Mesothelial cell of epicardium (in vitro differentiated cells): ENCODE measurements around the gene FAM72B. TPM values are rescaled to one million over a fixed set of nuclear protein-coding genes. Genes with fewer than 3 reads are reported as not detected.
"Not testable (repeated sequence)": the region's sequence is repeated elsewhere in the genome, so short reads cannot be mapped to it uniquely, and the experiment has no call there.

ENCODE experiments used
- DNase-seq, 2 experiments: peaks; one replicate each; pipeline ENCODE4 v3.0.0; 2021; ENCODE audit warnings: low spot score in 2 of 2; ENCODE audit not compliant: unreplicated experiment in 2 of 2
- H3K27ac Mint-ChIP-seq: 2 replicates; pipeline ENCODE4 v1.8.0; 2021; ENCODE audit warnings: mixed read lengths
- H3K27me3 Mint-ChIP-seq: 2 replicates; pipeline ENCODE4 v1.8.0; 2021; ENCODE audit warnings: low read depth, mixed read lengths
- H3K36me3 Mint-ChIP-seq: 2 replicates; pipeline ENCODE4 v1.8.0; 2021; ENCODE audit warnings: mixed read lengths
- H3K4me1 Mint-ChIP-seq: 2 replicates; pipeline ENCODE4 v1.8.0; 2021; ENCODE audit warnings: mixed read lengths
- H3K4me3 Mint-ChIP-seq: 2 replicates; pipeline ENCODE4 v1.8.0; 2021; ENCODE audit warnings: mild to moderate bottlenecking, moderate library complexity, mixed read lengths
- H3K9me3 Mint-ChIP-seq: 2 replicates; pipeline ENCODE4 v1.8.0; 2021; ENCODE audit warnings: mixed read lengths
- total RNA-seq: library from RNA; stranded (reverse); gene quantifications from 3 replicates; pipeline ENCODE4 v1.2.1, GENCODE V29; 2021

FAM72B gene
- total RNA-seq, result 2.2 to 4.1 TPM (median 2.4 TPM) in 3 replicates

DNA sequence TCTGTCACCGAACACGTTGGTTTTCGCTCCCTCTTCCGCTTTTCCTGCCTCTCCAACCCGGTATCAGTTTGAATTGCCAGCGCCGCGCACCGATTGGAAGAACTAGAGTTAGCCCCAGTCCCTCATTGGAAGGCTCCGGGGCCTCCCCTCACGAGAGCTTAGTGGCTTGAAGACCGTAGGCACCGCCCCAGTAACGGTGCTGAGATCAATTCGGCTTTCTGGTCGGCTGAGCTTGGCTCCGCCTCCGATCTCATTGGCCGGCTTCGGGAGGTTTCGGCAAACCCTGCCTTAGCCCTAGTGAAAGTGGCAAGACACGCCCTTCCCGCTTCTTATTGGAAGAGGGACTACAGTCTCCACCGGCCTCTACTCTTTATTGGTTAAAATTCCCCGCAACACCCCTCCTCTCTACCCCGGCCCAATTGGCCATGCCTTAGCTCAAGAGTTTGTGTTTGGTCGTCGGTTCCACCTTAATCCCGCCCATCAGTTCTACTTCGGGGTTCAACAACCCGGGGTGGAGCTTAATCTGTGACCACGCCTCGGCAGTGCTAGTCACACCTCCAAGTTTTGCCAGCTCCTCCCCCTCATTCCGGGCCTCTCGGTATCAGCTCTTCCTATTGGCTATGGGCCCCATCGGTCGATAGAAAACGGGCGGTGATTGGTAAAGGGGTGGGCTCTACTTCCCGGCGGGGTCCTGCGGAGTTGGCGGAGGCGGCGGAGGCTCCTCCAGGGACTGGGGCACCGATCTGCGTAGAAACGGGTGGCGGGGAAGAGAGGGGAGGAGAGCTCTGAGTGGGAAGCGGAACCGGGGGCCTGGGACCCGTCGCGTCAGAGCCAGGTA lies at the start of gene FAM72B, which contains the start of gene SRGAP2C:
Gene FAM72B (minus strand): TSS at position 51 of the 838 bp plus-strand sequence. CDS start 851 bp downstream, outside the sequence.
Gene SRGAP2C (plus strand): TSS at position 686 of the 838 bp plus-strand sequence. CDS start 2,472 bp downstream, outside the sequence.
- H3K27me3 Mint-ChIP-seq, H3K36me3 Mint-ChIP-seq, H3K4me1 Mint-ChIP-seq, H3K9me3 Mint-ChIP-seq: not testable (repeated sequence)
- peak; percentile 75 to 89 for DNase-seq
- H3K4me3 Mint-ChIP-seq, result peak within 1 kb of the TSS; percentile 83
- peak within 1 kb of the TSS; percentile 97 for H3K27ac Mint-ChIP-seq

DNA sequence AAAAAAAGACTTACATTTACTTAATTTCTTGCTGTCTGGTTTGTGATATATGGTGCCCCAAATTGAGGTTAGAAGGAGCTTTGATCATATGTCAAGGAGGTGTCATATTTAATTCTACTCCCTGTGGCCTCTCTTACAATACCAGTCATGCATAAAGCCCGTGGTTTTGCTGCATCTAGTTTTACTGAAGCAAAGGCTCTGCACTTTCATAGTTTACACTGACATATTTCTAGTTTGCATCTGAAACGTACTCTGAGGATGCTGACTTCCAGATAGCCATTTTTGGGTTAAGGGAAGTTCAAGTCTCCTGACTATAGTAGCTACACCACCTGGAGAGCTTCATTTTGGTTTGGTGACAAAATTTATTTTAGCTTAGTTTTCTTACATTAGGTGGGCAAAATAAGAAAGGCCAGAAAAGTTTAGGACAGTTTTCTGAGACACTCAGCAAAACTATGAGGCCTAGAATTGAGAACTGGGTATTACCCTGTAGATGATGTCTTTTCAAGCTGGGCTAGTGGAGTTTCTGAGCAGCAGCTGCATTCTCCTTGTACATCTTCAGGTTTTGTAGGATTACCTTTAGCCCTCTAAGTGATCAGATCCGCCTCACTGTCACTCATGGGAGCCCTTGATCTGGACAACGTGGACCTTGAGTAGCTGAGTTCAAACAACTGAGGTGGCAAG lies 48.4 kb upstream of the FAM72B start:
- DNase-seq, H3K36me3 Mint-ChIP-seq, H3K27me3 Mint-ChIP-seq, H3K27ac Mint-ChIP-seq, H3K4me1 Mint-ChIP-seq, H3K9me3 Mint-ChIP-seq, H3K4me3 Mint-ChIP-seq: not testable (repeated sequence)

DNA sequence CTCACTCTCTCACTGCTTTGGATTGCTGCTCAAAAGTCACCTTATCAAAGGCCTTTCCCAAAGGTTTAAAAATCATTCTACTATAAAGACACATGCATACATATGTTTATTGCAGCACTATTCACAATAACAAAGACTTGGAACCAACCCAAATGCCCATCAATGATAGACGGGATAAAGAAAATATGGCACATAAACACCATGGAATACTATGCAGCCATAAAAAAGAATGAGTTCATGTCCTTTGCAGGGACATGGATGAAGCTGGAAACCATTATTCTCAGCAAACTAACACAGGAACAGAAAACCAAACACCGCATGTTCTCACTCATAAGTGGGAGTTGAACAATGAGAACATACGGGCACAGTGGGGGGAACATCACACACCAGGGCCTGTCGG lies 46.5 kb upstream of the FAM72B start:
- H3K36me3 Mint-ChIP-seq, result not testable (repeated sequence)

DNA sequence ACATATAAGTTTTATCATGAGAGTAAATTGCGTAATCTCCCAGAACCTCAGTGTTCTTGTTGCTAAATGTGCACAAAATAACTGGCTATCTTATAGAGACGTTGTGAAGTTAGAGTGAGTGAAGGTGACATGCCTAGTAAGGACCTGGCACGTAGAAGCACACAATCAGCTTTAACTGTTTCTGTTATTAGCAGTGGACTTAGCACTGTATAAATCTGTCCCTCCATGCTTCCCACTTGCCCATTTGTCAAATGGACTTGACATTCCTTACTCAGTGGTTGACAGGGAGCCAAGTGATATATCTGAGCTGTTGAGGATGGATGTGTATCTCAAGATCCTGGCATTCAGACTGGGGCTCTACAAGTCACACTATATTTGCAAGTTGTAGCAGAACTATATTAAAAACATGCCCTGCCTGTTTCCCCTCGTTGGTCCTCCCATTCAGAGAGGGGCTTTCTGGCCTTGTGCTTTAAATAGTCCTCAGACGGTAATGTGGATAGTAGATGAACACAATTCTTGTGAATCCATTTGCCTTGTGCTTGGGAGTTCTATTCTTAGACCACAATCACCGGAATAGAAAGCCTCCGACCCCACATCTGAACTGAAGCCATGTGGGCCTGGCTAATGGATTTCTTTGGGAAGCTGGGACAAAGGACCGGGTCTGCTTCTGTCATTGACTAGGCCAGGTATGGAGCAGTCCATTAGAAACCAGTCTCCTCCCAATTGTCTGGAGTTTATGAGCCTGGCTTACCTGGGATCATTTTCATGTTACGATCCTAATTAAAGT lies 43.6 kb upstream of the FAM72B start:
- not testable (repeated sequence) for H3K4me3 Mint-ChIP-seq, DNase-seq, H3K4me1 Mint-ChIP-seq, H3K36me3 Mint-ChIP-seq, H3K9me3 Mint-ChIP-seq, H3K27ac Mint-ChIP-seq, H3K27me3 Mint-ChIP-seq

More for the DNA sequence above, 46.5 kb upstream of the FAM72B start:
- not testable (repeated sequence) for H3K4me1 Mint-ChIP-seq, H3K27me3 Mint-ChIP-seq, DNase-seq, H3K27ac Mint-ChIP-seq, H3K9me3 Mint-ChIP-seq, H3K4me3 Mint-ChIP-seq

DNA sequence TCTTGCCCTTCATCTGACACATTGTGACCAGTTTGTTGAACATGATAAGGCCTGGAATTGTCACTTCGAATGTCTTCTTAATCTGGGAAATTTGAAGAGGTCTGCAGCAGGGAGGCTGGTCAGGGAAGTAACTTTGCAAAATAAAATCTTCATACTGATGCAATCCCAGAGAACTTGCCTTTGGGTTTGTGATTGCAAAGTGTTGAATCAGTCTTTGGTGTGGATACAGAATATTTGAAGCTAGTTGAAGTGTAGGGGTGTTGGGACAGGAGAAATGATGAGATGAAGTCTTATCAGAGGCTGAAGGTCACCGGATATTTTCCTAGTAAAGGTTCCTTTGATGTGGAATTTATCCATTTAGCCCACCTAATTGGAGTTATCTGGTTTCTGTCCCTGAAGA lies 42.8 kb upstream of the FAM72B start:
- H3K4me3 Mint-ChIP-seq, H3K27me3 Mint-ChIP-seq, DNase-seq, H3K9me3 Mint-ChIP-seq, H3K27ac Mint-ChIP-seq, H3K4me1 Mint-ChIP-seq, H3K36me3 Mint-ChIP-seq: not testable (repeated sequence)

DNA sequence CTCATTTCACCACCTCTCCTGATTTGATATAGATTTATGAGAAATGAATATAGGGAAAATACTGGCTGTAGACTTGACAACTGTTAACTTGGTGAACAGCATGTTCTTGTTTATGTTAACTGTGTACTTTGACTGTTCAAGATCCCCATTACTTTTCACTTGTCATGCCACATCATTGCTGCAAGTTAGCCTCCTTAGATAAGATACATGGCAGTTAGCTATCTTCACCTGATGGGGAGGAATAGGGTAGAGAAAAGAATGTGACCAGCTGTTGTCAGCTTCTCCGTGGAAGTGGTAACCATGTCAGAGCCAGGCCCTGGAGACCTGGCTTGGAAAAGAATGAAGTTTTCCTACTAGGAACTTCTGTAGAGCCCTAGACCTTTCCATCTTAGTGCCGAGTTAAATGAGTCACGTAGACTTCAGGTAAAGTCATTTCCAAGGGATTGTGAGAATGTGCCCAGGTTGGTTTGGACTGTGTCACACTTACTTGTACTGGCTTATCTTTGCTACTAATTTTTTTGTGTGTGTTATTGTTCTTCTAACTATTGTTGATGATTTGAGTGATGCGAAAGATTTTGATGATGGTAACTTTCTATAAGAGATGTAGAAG lies 42.3 kb upstream of the FAM72B start:
- H3K9me3 Mint-ChIP-seq, H3K4me3 Mint-ChIP-seq, H3K27me3 Mint-ChIP-seq, H3K4me1 Mint-ChIP-seq, H3K36me3 Mint-ChIP-seq, DNase-seq, H3K27ac Mint-ChIP-seq: not testable (repeated sequence)

DNA sequence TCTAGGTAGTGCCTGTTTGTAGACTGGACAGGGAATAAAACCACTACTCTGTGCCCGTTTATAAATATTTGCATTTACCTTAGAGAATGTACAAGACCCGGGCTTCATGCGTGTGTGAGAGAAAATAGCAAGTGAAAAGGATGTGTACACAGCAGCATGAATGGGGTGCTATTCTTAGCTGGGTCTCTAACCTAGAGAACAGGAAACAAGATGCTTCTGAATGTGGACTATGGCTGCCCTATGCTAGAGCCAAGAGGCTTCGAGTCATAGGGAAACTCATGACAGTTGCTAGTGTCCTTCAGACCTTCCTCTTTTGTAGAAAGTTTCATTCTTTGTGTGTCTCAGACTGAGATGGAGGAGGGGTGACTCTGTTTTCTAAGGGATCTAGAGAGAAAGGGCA lies 40.6 kb upstream of the FAM72B start:
- H3K36me3 Mint-ChIP-seq, result not testable (repeated sequence)

DNA sequence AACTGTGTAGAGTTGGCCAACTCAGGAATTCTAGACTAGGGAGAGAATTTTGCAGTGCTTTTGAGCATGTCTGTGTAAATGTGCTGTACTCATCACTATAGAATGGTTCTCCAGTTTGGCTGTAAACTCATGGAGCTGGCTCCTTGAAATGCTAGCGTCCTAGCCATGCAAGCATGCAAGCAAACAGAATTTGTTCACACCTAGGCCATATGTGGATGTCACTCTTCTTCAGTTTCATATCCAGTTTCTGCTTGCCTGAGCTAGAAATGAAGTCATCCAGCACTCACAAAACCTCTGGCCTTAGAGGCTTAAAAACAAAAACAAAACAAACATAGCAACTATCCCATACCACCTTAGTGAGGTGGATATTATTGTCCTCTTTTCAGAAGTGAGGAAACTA lies 37.6 kb upstream of the FAM72B start:
- H3K27ac Mint-ChIP-seq, H3K27me3 Mint-ChIP-seq, DNase-seq, H3K4me1 Mint-ChIP-seq, H3K9me3 Mint-ChIP-seq, H3K4me3 Mint-ChIP-seq, H3K36me3 Mint-ChIP-seq: not testable (repeated sequence)

More for the DNA sequence above, 40.6 kb upstream of the FAM72B start:
- not testable (repeated sequence) for H3K27me3 Mint-ChIP-seq, H3K4me3 Mint-ChIP-seq, DNase-seq, H3K9me3 Mint-ChIP-seq, H3K27ac Mint-ChIP-seq, H3K4me1 Mint-ChIP-seq

DNA sequence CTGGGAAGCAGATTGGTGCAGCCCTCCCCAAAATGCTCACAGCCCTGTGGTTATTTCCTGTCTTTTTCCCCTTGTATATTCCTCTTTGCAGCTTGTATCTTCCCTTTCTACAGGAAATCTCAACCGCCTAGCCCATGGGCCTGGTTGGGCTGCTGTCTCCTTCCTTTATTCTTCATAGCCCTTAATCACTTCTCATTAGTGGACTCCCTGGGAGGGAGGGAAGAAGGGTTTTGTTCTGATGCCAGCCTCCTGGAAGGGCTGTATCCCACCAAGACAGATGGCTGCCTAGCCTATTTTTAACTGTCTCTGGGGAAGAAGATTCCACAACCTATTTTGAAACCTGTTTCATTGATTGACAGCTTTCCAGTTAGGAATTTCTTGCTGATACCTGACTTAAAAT lies 32.5 kb upstream of the FAM72B start:
- H3K4me1 Mint-ChIP-seq, H3K27ac Mint-ChIP-seq, H3K4me3 Mint-ChIP-seq, H3K27me3 Mint-ChIP-seq, H3K36me3 Mint-ChIP-seq, H3K9me3 Mint-ChIP-seq, DNase-seq: not testable (repeated sequence)

DNA sequence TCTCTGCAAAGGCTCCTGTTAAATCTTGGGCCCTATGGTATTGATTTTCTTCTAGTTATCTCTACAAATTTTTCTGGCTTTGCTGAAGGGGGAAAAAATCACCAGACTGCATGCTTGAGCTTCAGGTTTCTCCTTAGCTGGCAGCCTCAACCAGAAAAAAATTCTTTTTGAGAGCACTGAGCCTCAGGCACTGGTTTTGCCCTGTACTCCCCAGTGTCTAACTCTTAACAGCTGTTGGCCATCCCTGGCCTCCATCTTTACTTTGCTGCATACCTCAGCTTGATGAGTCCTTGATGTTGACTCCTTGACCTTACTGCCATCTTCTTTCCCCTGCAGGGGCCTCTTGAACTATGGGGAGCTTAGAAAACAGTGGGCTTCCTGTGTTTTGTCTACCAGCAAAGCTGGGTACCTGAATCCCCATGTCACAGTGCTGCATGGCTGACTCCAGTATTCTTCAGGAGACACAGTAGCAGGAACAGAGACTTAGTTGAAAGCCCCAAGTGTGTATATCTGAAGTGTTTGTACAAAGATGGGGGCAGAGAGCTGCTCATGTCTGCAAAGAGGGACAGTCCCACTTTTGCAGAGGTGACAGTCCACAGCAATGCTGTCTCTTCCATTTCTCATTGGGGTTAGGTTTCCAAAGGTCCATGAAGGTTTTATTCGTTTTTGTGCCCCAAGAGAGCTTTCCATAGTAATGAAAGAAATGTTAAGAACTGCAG lies 31.7 kb upstream of the FAM72B start:
- H3K9me3 Mint-ChIP-seq, DNase-seq, H3K27me3 Mint-ChIP-seq, H3K36me3 Mint-ChIP-seq, H3K4me1 Mint-ChIP-seq, H3K27ac Mint-ChIP-seq, H3K4me3 Mint-ChIP-seq: not testable (repeated sequence)

DNA sequence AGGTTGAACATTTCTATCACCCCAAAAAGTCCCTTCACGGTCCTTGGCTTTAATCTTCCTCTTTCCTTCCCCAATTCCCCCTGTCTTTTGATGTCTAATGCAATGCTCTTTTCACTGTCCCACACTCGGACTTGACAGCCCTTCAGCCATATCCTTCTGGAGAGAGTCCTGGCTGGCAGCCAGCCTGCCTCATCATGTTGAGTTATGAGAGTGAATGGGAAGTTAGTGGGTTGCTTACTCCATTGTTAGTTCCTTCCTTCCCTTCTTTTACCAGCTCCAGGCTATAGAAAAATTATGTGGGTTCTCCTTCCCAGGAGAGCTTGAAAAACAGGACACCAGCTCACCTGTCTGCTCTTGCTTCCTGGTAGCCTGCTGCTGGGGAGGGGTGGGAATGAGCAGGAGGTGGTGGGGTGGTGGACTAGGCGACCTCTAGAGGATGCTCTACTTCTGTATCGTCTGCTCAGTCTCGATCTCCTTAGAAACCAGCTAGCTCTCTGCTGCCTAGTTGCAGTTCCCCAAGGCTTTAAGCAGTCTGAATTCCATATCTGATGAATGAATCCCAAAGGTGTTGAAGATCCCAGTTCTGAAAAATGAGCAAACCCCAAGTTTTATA lies 30.5 kb upstream of the FAM72B start:
- not testable (repeated sequence) for H3K4me3 Mint-ChIP-seq, H3K4me1 Mint-ChIP-seq, H3K27me3 Mint-ChIP-seq, H3K9me3 Mint-ChIP-seq, H3K27ac Mint-ChIP-seq, H3K36me3 Mint-ChIP-seq, DNase-seq

DNA sequence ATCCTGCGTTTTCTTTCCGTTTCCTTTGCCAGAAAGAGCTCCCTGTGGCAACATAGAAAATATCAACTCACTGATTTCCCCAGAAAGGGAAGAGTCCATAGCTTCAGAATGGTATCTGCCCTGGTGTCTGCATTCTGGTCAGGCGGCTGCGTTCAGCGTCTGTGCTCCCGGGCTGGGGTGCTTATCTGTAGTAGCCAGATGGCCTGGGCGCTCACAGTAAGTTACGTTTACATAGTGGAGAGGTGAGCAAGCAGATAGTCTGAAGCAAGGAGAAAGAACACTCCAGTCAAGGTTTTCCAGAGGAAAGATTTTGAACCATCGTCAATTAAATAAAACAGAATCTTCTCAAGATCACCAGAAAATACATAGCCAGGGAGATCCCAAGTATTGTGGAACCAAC lies 29.4 kb upstream of the FAM72B start:
- not testable (repeated sequence) for H3K4me3 Mint-ChIP-seq, H3K36me3 Mint-ChIP-seq, H3K27ac Mint-ChIP-seq, H3K27me3 Mint-ChIP-seq, H3K9me3 Mint-ChIP-seq, H3K4me1 Mint-ChIP-seq, DNase-seq

DNA sequence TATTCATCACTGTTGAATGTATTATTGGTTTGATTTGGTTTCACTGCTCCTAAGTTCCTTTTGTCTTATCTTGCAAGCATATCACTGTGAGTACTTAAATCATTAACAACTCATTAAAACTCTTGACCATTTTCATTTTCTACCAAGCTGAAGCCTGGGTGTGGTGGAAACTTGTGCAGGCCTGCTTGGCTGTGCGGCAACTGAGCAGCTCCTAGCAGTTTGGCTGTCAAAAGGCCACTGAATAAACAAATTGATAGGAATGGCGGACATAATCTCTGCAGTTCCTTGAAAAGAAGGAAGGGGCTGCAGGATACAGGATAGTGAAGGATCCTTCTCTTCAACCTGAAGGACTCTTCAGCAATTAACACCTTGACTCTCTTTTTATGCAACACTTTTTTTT lies 26.6 kb upstream of the FAM72B start:
- H3K9me3 Mint-ChIP-seq, H3K36me3 Mint-ChIP-seq, H3K27ac Mint-ChIP-seq, H3K4me1 Mint-ChIP-seq, H3K27me3 Mint-ChIP-seq, DNase-seq, H3K4me3 Mint-ChIP-seq: not testable (repeated sequence)
